Measurements from ENCODE around the gene DSPP. TPM values are rescaled to one million over a fixed set of nuclear protein-coding genes. Genes with fewer than 3 reads are reported as not detected.

DSPP gene
- total RNA-seq, 1 donor from 2014 or later, result not detected

DNA sequence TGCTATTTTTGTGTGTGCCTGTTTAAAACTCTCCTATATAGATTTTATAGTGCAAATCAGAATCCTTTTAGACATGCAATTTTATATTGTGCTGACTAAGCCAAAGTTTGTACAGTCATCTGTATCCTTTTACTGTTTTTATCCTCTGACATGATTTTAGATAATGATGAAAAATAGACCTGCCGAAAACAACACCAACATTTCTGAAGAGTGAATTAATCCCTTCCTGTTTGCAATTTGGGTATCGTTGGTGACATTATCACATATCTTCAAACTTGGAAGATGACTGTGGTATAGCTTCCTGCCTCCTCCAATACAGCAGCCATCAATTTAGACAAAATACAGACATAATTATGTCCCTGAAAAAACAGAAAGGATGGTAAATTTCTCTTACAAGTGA is 28.9 kb upstream of the DSPP start:
- peaks cover under 1% of the 10 kb centered on the region for H3K9me3 ChIP-seq (replicated peaks)
- intact Hi-C loops (cut with micrococcal nuclease), result no loop called here
- no peaks in the 10 kb centered on the region for H3K27me3 ChIP-seq (ENCODE audit: low read depth)
- no peaks in the 10 kb centered on the region for H3K36me3 ChIP-seq
- no peak overlapping the region for H3K27ac ChIP-seq (replicated peaks)
- DNase-seq, result no peak
- no peaks in the 10 kb centered on the region for H3K4me1 ChIP-seq
- no peak overlapping the region for H3K4me3 ChIP-seq
- TF ChIP-seq, protein P1, sequence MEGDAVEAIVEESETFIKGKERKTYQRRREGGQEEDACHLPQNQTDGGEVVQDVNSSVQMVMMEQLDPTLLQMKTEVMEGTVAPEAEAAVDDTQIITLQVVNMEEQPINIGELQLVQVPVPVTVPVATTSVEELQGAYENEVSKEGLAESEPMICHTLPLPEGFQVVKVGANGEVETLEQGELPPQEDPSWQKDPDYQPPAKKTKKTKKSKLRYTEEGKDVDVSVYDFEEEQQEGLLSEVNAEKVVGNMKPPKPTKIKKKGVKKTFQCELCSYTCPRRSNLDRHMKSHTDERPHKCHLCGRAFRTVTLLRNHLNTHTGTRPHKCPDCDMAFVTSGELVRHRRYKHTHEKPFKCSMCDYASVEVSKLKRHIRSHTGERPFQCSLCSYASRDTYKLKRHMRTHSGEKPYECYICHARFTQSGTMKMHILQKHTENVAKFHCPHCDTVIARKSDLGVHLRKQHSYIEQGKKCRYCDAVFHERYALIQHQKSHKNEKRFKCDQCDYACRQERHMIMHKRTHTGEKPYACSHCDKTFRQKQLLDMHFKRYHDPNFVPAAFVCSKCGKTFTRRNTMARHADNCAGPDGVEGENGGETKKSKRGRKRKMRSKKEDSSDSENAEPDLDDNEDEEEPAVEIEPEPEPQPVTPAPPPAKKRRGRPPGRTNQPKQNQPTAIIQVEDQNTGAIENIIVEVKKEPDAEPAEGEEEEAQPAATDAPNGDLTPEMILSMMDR (IDR thresholded peaks at IDR 0.05; ENCODE audit: borderline replicate concordance), result no peak

DNA sequence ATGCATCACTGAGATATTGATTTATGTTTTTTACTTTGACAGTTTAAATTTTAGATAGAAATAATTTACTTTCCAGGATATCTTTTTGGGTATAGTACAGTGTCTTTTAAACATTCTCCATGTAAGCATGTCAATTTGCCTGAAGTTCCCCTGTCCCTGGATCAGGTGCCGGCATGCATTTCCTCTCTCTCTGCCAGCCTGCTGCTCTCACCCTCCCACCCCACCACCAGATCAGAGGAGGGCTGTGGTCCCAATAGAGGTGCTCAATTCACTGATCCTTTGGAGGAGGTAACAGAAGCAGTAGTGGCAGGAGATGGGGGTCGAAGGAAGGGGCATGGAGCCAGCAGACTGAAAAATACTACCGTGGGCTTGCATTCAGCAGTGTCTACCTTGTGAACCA is 28.3 kb upstream of the DSPP start:
- H3K9me3 ChIP-seq (replicated peaks), result no peaks in the 10 kb centered on the region
- no peaks in the 10 kb centered on the region for H3K4me1 ChIP-seq
- no peak for DNase-seq
- intact Hi-C loops (cut with micrococcal nuclease), result no loop called here
- H3K27me3 ChIP-seq (ENCODE audit: low read depth), result no peaks in the 10 kb centered on the region
- TF ChIP-seq, protein P1 (IDR thresholded peaks at IDR 0.05; ENCODE audit: borderline replicate concordance), result no peak
- no peak overlapping the region for H3K27ac ChIP-seq (replicated peaks)
- no peak overlapping the region for H3K4me3 ChIP-seq
- H3K36me3 ChIP-seq, result no peaks in the 10 kb centered on the region

DNA sequence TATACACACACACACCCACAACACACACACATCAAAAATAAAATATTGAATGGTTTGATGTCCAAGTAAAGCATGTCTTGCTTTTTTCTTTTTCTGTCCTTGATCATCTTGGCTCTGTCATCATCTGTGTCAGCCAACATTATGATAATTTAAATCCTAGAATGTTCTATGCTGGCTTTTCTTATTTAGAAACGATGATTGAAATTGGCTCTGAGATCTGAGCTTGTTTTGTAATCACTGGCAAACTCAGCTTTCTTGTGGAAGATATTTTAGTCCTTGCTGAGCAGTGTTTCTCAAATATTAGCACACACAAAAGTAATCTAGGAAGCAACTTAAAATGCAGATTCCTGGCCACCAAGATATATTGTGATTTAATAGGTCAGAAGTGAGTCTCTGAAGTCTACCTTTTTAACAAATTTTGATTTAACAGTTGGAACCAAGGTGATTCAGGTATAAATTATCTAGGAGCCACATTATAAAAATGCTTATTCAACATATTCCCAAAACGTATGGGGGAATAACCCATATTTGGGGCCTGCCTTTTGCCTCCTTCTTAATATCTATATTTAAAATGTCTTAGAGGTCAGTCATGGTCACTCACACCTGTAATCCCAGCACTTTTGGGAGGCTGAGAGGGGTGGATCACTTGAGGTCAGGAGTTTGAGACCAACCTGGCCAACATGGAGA is 24.0 kb upstream of the DSPP start:
- Histone ChIP-seq H3K27me3 (ENCODE audit: low read depth) (no peaks in the 10 kb centered on the region), H3K27ac (replicated peaks) (no peak overlapping the region), H3K4me3 (no peak overlapping the region), H3K36me3 (no peaks in the 10 kb centered on the region), H3K4me1 (no peaks in the 10 kb centered on the region), H3K9me3 (replicated peaks) (no peaks in the 10 kb centered on the region)
- TF ChIP-seq, protein P1 (IDR thresholded peaks at IDR 0.05; ENCODE audit: borderline replicate concordance), result no peak
- intact Hi-C loops (cut with micrococcal nuclease), result no loop called here
- no peak for DNase-seq

DNA sequence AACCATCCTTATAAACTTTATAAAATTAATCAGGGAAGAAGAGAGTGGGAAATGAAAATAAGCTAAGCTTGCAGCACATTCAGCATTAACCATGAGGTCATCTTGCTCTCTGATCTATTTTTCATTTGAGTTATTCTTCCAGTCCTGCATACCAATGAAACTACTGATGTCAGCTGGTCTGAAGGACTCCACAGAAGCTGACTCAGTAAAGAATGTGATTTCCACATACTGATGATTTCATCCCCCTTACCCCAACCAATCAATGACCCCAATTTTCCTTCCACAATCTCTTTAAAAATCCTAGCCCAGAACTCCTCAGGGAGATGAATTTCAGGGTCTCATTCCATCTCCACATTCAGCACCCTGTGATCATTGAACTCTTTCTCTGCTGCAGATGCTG is 18.8 kb upstream of the DSPP start:
- no peak overlapping the region for H3K4me3 ChIP-seq
- peaks cover 17% of the 10 kb centered on the region for H3K9me3 ChIP-seq (replicated peaks)
- TF ChIP-seq, protein P1 (IDR thresholded peaks at IDR 0.05; ENCODE audit: borderline replicate concordance), result no peak
- no peaks in the 10 kb centered on the region for H3K36me3 ChIP-seq
- no peaks in the 10 kb centered on the region for H3K4me1 ChIP-seq
- DNase-seq, result no peak
- H3K27me3 ChIP-seq (ENCODE audit: low read depth), result no peaks in the 10 kb centered on the region
- intact Hi-C loops (cut with micrococcal nuclease), result no loop called here
- no peak overlapping the region for H3K27ac ChIP-seq (replicated peaks)

DNA sequence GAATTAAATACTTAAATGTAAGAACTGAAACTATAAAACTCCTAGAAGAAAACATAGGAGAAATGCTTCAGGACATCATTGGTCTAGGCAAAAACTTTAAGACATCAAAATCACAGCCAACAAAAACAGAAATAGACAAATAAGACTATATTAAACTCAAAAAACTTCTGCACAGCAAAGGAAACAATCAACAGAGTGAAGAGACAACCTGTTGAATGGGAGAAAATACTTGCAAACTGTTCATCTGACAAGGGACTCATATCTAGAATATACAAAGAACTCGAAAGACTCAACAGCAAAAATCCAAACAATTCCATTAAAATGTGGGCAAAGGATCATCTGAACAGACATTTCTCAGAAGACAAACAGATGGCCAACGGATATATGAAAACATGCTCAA is 16.2 kb upstream of the DSPP start:
- TF ChIP-seq, protein P1 (IDR thresholded peaks at IDR 0.05; ENCODE audit: borderline replicate concordance), result no peak
- no peaks in the 10 kb centered on the region for H3K36me3 ChIP-seq
- no peaks in the 10 kb centered on the region for H3K4me1 ChIP-seq
- H3K27ac ChIP-seq (replicated peaks), result no peak overlapping the region
- no peak overlapping the region for H3K4me3 ChIP-seq
- H3K27me3 ChIP-seq (ENCODE audit: low read depth), result no peaks in the 10 kb centered on the region
- H3K9me3 ChIP-seq (replicated peaks), result peaks cover 39% of the 10 kb centered on the region
- intact Hi-C loops (cut with micrococcal nuclease), result no loop called here
- DNase-seq, result no peak

All from left ventricle myocardium inferior (tissue), 1 donor.